Neutrophil (primary cell): ENCODE data around the gene ZRANB2.

Experiments
- H3K27ac ChIP-seq: fragments of 200-600 bp; sonication (generic); 2 replicates; pipeline ENCODE4 v1.5.1; 2016; ENCODE audit warnings: mild to moderate bottlenecking, moderate library complexity
- H3K27me3 ChIP-seq: fragments of 200-600 bp; sonication (generic); 2 replicates; pipeline ENCODE4 v1.6.0; 2016; ENCODE audit warnings: mild to moderate bottlenecking
- H3K36me3 ChIP-seq: fragments of 200-600 bp; sonication (generic); 2 replicates; pipeline ENCODE4 v1.5.1; 2017
- H3K4me1 ChIP-seq, 2 experiments: fragments of 200-600 bp in 1 of 2; sonication (generic) in 1 of 2; 1 replicate in 1 of 2; 2 replicates in 1 of 2; pipeline versions ENCODE4 v1.5.1 to v1.6.1; 2013 to 2016; ENCODE audit warnings: low read depth in 1 of 2, low read length in 1 of 2, mild to moderate bottlenecking in 1 of 2, moderate library complexity in 1 of 2; ENCODE audit not compliant: control insufficient read depth in 1 of 2, insufficient read depth in 1 of 2
- H3K4me3 ChIP-seq, 2 experiments: fragments of 200-600 bp in 1 of 2; sonication (generic) in 1 of 2; 1 replicate in 1 of 2; 2 replicates in 1 of 2; pipeline ENCODE4 v1.5.1; 2013 to 2016; ENCODE audit warnings: low read depth in 1 of 2, low read length in 1 of 2, mild to moderate bottlenecking in 1 of 2, moderate library complexity in 1 of 2
- H3K9me3 ChIP-seq: fragments of 200-600 bp; sonication (generic); 2 replicates; pipeline ENCODE4 v1.5.1; 2016
- CTCF ChIP-seq: fragments of 200-600 bp; sonication (generic); IDR thresholded peaks from 2 replicates; pipeline ENCODE4 v1.5.1; 2016; ENCODE audit warnings: antibody characterized with exemption

ZRANB2 gene

GRCh38 chr1:71068325-71069240, 12.3 kb downstream of the ZRANB2 start:
- TF ChIP-seq CTCF: no peak
- H3K4me3 ChIP-seq: no peak overlapping the region
- H3K27me3 ChIP-seq: no peaks in the 10 kb centered on the region
- no peaks in the 10 kb centered on the region for H3K9me3 ChIP-seq
- H3K4me1 ChIP-seq: no peaks in the 10 kb centered on the region
- peaks cover 96% of the 10 kb centered on the region for H3K36me3 ChIP-seq
- H3K27ac ChIP-seq: no peak overlapping the region

GRCh38 chr1:71054791-71055190, 26.0 kb downstream of the ZRANB2 start:
- Histone ChIP-seq H3K4me1 (no peaks in the 10 kb centered on the region), H3K27ac (no peak overlapping the region), H3K9me3 (no peaks in the 10 kb centered on the region), H3K27me3 (peaks cover 39% of the 10 kb centered on the region), H3K36me3 (peaks cover 37% of the 10 kb centered on the region), H3K4me3 (no peak overlapping the region)
- no peak for TF ChIP-seq CTCF

- H3K4me1 ChIP-seq: no peaks in the 10 kb centered on the region
- peaks cover 44% of the 10 kb centered on the region for H3K27me3 ChIP-seq
- H3K9me3 ChIP-seq: no peaks in the 10 kb centered on the region
- no peak for TF ChIP-seq CTCF
- no peak overlapping the region for H3K4me3 ChIP-seq
- peaks cover 32% of the 10 kb centered on the region for H3K36me3 ChIP-seq
- no peak overlapping the region for H3K27ac ChIP-seq
Observed at GRCh38 chr1:71054281-71054731, 26.5 kb downstream of the ZRANB2 start.

GRCh38 chr1:71053758-71054157, 27.1 kb downstream of the ZRANB2 start:
- H3K4me3 ChIP-seq: no peak overlapping the region
- H3K27me3 ChIP-seq: peaks cover 49% of the 10 kb centered on the region
- no peaks in the 10 kb centered on the region for H3K9me3 ChIP-seq
- H3K4me1 ChIP-seq: no peaks in the 10 kb centered on the region
- TF ChIP-seq CTCF: no peak
- H3K27ac ChIP-seq: no peak overlapping the region
- H3K36me3 ChIP-seq: peaks cover 27% of the 10 kb centered on the region

- no peaks in the 10 kb centered on the region for H3K4me1 ChIP-seq
- no peak overlapping the region for H3K27ac ChIP-seq
- H3K9me3 ChIP-seq: no peaks in the 10 kb centered on the region
- TF ChIP-seq CTCF: no peak
- H3K36me3 ChIP-seq: peaks cover 21% of the 10 kb centered on the region
- peaks cover 56% of the 10 kb centered on the region for H3K27me3 ChIP-seq
- H3K4me3 ChIP-seq: no peak overlapping the region
Observed at GRCh38 chr1:71053146-71053545, 27.7 kb downstream of the ZRANB2 start.
